ENCODE results near the gene CTNNA1.

CTNNA1 gene

DNA sequence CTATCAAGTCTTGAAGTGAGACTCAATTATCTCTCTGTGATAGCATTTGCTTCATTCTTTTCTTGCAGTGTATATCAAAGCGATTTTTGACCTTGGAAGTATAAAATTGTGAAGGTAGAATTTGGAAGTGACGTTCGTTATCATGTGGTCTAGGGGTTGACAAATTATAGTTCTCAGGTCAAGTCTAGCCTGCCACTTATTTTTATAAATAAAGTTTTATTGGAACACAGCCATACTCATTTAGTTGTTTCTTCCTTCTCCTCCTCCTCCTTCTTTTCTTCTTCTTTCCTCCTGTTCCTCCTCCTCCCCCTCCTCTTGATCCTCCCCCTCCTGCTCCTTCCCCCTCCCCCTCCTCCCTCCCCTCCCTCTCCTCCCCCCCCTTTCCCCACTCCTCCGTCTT, 83.9 kb downstream of the CTNNA1 start:
- H3K9me2 ChIP-seq (replicated peaks; ENCODE audit: low read depth, low read length): no peaks in the 10 kb centered on the region
- H3F3A ChIP-seq (ENCODE audit: low read depth): no peaks in the 10 kb centered on the region
- no peak overlapping the region for H2AFZ ChIP-seq (ENCODE audit: low read length)
- H3K4me2 ChIP-seq (ENCODE audit: low read depth, low read length, poor library complexity, severe bottlenecking): no peak overlapping the region
- H3K9me3 ChIP-seq (ENCODE audit: insufficient read depth, low read depth, low read length): no peaks in the 10 kb centered on the region
- no peak overlapping the region for H3K4me3 ChIP-seq (ENCODE audit: low read length, poor library complexity, severe bottlenecking)
- no peaks in the 10 kb centered on the region for H3K27me3 ChIP-seq (ENCODE audit: insufficient read depth, low read length, poor library complexity, severe bottlenecking)
- no peak overlapping the region for H3K9ac ChIP-seq (ENCODE audit: low read depth, low read length, poor library complexity, severe bottlenecking)
- peaks cover 6% of the 10 kb centered on the region for H4K20me1 ChIP-seq (ENCODE audit: insufficient read depth, low read length, poor library complexity, severe bottlenecking)
- TF ChIP-seq EZH2phosphoT487 (IDR thresholded peaks at IDR 0.05; ENCODE audit: borderline replicate concordance): no peak
- TF ChIP-seq, protein P1, sequence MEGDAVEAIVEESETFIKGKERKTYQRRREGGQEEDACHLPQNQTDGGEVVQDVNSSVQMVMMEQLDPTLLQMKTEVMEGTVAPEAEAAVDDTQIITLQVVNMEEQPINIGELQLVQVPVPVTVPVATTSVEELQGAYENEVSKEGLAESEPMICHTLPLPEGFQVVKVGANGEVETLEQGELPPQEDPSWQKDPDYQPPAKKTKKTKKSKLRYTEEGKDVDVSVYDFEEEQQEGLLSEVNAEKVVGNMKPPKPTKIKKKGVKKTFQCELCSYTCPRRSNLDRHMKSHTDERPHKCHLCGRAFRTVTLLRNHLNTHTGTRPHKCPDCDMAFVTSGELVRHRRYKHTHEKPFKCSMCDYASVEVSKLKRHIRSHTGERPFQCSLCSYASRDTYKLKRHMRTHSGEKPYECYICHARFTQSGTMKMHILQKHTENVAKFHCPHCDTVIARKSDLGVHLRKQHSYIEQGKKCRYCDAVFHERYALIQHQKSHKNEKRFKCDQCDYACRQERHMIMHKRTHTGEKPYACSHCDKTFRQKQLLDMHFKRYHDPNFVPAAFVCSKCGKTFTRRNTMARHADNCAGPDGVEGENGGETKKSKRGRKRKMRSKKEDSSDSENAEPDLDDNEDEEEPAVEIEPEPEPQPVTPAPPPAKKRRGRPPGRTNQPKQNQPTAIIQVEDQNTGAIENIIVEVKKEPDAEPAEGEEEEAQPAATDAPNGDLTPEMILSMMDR (conservative IDR thresholded peaks at IDR 0.05; ENCODE audit: low read length): no peak
- no peaks in the 10 kb centered on the region for H3K36me3 ChIP-seq (ENCODE audit: insufficient read depth, low read length)
- H3K4me1 ChIP-seq (ENCODE audit: insufficient read depth, low read length, poor library complexity, severe bottlenecking): peaks cover 8% of the 10 kb centered on the region
- no peaks in the 10 kb centered on the region for H3K79me2 ChIP-seq (ENCODE audit: insufficient read depth, low read length)

DNA sequence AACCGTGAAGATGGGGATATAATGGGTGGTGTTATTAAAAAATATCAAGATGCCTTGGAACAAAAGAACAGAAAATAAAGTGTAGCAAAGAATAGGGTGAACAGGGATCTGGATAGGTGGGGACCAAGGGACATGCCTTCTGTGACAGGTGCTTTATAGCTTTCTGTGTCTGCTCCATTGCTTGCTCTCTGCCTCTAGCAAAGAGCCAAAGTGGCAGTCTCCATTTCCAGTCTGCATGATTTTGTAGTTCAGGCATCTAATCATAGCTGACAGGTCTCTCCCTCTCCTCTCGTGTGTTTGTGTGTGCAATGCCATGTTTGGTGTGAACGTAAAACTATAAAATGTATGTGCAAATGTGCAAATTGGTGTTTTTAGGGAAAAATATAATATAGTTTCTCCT, 86.9 kb downstream of the CTNNA1 start:
- H3K27me3 ChIP-seq (ENCODE audit: insufficient read depth, low read length, poor library complexity, severe bottlenecking): no peaks in the 10 kb centered on the region
- no peaks in the 10 kb centered on the region for H3K79me2 ChIP-seq (ENCODE audit: insufficient read depth, low read length)
- H3K4me3 ChIP-seq (ENCODE audit: low read length, poor library complexity, severe bottlenecking): no peak overlapping the region

DNA sequence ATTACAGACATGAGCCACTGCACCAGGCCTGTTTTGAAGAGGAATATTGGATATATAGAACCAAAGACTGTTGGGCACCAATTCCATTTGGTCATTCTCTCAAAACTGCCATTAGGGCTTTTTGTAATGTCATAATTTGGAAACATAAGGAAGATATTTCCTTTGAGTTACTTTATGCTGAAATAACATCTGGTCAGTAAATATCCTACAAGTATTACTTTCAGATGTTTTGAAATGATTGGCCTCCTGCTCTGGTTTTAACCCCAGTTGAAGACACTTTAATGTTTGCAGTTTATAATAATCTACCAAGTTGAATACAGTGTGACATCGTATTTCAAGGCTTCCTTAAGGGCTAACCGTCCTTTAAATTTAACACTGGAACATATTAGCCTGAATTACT, 88.3 kb downstream of the CTNNA1 start:
- H3K4me2 ChIP-seq (ENCODE audit: low read depth, low read length, poor library complexity, severe bottlenecking): no peak overlapping the region
- H3K36me3 ChIP-seq (ENCODE audit: insufficient read depth, low read length): no peaks in the 10 kb centered on the region
- no peaks in the 10 kb centered on the region for H3K9me2 ChIP-seq (replicated peaks; ENCODE audit: low read depth, low read length)
- no peaks in the 10 kb centered on the region for H3K4me1 ChIP-seq (ENCODE audit: insufficient read depth, low read length, poor library complexity, severe bottlenecking)
- no peak overlapping the region for H2AFZ ChIP-seq (ENCODE audit: low read length)
- H3K4me3 ChIP-seq (ENCODE audit: low read length, poor library complexity, severe bottlenecking): no peak overlapping the region
- H4K20me1 ChIP-seq (ENCODE audit: insufficient read depth, low read length, poor library complexity, severe bottlenecking): no peaks in the 10 kb centered on the region
- no peaks in the 10 kb centered on the region for H3K79me2 ChIP-seq (ENCODE audit: insufficient read depth, low read length)
- H3F3A ChIP-seq (ENCODE audit: low read depth): no peaks in the 10 kb centered on the region
- no peak overlapping the region for H3K9ac ChIP-seq (ENCODE audit: low read depth, low read length, poor library complexity, severe bottlenecking)
- H3K9me3 ChIP-seq (ENCODE audit: insufficient read depth, low read depth, low read length): no peaks in the 10 kb centered on the region
- TF ChIP-seq, protein P1 (conservative IDR thresholded peaks at IDR 0.05; ENCODE audit: low read length): no peak
- TF ChIP-seq EZH2phosphoT487 (IDR thresholded peaks at IDR 0.05; ENCODE audit: borderline replicate concordance): no peak
- H3K27me3 ChIP-seq (ENCODE audit: insufficient read depth, low read length, poor library complexity, severe bottlenecking): no peaks in the 10 kb centered on the region

More for the DNA sequence above, 86.9 kb downstream of the CTNNA1 start:
- H3K9me3 ChIP-seq (ENCODE audit: insufficient read depth, low read depth, low read length): no peaks in the 10 kb centered on the region
- H3K9ac ChIP-seq (ENCODE audit: low read depth, low read length, poor library complexity, severe bottlenecking): no peak overlapping the region
- no peak overlapping the region for H2AFZ ChIP-seq (ENCODE audit: low read length)
- no peak overlapping the region for H3K4me2 ChIP-seq (ENCODE audit: low read depth, low read length, poor library complexity, severe bottlenecking)
- no peaks in the 10 kb centered on the region for H3K36me3 ChIP-seq (ENCODE audit: insufficient read depth, low read length)
- no peaks in the 10 kb centered on the region for H3K4me1 ChIP-seq (ENCODE audit: insufficient read depth, low read length, poor library complexity, severe bottlenecking)
- TF ChIP-seq EZH2phosphoT487 (IDR thresholded peaks at IDR 0.05; ENCODE audit: borderline replicate concordance): no peak
- TF ChIP-seq, protein P1 (conservative IDR thresholded peaks at IDR 0.05; ENCODE audit: low read length): no peak
- no peaks in the 10 kb centered on the region for H3F3A ChIP-seq (ENCODE audit: low read depth)
- no peaks in the 10 kb centered on the region for H3K9me2 ChIP-seq (replicated peaks; ENCODE audit: low read depth, low read length)
- H4K20me1 ChIP-seq (ENCODE audit: insufficient read depth, low read length, poor library complexity, severe bottlenecking): no peaks in the 10 kb centered on the region
